ENCODE data around the gene RC3H1.
"Not testable (repeated sequence)": the region's sequence is repeated elsewhere in the genome, so short reads cannot be mapped to it uniquely, and the experiment has no call there.

RC3H1 gene

DNA sequence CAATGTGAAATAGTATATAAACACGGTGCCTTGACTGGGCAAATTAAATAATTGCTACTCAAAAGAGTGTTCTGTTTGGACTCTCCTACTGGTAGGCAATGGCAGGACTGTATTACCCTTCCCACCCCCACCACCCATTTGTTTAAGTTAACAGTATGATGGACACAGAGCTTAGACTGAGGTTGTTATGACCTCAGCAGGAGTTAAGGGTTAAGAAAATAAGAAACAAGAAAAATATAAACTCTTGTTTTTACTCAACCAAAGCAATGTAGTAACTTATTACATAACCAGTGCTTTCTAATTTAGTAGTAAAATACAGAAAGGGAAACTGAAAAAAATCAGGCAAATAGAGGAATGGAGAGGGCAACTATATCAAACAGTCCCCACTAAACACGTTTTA lies 85.1 kb downstream of the RC3H1 start:
- DNase-seq = no peak

DNA sequence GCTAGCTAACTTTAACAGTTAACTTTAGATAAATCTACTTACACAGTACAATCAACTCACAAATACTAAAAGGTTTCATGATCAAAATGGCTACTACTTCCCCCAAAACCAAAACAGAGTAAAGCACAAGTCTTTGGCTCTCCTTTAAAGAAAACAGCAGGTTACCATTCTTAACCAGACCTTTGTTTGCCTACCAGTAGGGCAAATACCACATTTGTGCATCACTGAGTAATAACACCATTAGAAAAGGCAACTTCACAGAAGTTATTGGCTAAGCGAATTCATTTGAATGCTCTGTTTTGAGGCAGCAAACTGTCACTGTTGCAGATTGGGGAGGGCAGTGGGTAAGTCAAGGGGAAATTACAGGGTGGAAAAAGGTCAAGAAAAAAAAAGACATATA lies 87.7 kb downstream of the RC3H1 start:
- no peak for DNase-seq

DNA sequence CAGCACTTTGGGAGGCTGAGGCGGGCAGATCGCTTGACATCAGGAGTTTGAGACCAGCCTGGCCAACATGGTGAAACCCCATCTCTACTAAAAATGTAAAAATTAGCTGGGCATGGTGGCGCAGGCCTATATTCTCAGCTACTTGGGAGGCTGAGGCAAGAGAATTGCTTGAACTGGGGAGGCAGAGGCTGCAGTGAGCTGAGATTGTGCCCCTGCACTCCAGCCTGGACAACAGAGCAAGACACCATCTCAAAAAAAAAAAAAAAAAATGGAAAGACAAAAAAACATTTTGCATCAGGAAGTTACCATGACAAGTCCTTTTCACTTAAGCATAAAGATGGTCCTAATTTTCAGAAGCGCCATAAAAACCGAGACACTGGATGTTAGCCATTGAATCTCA lies 91.6 kb downstream of the RC3H1 start:
- not testable (repeated sequence) for DNase-seq

DNA sequence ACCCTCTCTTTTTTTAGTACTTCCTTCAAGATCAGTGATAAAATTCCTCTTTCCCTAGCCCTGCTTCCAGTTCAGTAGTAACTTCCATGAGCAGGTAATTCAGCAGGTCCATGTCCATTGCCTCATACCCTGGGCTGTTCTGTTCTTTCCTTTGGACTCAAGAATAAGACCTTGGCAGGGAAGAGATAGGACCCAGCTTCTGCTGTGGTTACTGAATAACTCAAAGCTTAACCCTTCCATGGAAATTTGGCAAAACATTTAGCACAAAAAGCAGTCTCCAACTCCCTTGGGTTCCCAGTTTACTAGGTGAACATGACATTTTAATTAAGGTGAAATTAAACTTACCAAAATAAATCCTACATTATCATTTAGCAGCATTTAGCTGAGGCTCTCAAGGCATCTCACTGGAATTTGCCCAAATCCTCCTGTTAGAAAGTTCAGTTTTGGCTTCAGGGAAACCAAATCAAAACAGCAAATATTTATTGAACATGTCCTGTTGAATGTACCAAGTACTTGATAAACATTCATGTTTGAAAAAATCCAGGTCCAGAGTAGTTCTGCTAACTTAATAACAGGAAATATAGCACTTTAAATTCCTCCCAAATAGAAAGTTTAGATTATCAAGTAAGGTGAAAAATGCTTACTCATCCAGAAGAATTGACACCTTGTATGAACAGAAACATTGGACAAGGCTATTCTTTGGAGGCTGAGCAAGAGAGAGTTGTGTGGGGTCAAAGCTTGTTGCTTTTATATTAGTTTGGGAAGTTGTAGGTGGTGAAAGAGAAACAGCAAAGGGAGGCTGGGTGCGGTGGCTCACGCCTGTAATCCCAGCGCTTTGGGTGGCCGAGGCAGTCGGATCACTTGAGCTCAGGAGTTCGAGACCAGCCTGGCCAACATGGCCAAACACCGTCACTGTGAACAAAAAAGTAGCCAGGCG lies 96.6 kb downstream of the RC3H1 start:
- DNase-seq = no peak

DNA sequence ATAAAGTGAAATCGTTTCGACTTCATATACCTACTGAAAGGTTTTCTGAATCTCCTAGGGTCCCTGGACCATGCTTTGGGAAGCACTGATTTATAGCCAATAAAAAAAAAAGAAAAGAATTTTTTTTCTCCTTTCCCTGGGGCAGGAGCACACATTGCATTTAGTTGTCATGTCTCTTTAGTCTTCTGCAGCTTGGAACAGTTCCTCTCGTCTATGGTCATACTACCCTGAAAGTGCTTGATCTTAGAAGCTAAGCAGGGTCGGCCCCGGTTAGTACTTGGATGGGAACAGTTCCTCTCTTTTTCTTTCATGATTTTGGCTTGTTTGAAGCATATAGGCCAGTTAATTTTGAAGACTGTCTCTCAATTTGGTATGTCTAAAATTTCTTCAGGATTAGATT lies 101.3 kb downstream of the RC3H1 start:
- DNase-seq = no peak

DNA sequence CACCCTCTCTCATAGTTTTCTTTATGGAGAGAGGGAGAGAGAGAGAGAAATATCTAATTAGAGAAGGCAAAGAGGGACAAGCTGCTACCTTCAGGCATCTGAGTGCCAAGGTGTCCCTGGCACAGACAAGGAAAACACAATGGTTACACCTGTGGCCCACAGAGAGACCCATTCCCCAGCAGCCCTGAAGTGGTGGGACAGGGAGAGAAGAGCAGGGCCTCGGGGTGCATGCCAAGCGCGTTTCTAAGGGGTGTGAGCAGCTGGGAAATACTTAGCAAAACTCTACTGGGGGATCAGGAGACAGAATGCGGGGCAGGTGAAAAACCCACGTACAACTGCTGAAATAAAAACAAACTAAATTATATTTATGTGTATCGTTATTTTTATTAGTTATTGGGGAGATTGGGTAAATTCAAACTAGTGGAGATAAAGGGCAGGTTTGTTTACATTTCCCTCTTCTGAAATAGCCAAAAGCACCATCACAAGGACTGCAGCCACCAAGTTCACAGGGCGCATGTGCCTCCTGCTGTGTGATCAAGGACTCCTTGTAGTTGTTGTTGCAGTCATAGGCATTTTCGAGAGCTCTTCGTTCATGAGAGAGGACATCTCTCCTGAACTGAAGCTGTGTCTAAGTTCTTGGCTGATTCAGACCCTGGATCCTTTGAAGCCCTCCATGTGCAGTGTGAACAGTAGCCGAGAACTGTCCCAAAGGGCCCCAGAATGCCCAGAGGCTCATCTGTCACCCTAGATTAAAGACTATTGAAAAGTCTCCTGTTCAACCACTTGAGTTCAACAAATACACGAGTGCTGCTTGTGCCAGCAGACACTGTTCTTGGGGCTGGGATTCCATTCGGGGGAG lies 104.3 kb downstream of the RC3H1 start:
- DNase-seq = no peak

DNA sequence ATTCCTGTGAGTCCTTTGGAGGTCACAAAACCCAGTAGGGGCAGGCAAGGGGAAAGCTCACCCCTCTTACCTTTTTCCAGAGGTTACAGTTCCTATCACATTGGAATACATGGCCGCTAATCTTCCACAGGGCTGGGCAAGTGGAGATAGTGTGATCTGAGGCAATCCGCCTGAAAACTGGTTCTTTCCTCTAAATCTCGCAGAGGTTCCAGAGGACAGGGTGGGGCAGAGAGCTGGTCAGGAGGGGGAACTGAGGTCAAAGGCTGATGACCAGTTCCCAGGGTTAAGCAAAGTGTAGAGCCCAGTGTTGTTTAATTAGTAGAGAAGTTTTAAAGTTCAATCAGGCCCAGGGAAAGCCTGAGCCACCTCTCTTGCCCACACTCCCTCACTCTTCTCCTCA lies 105.0 kb downstream of the RC3H1 start, which contains the start of gene SERPINC1:
Gene SERPINC1, minus strand, starts transcription at position 179 of the 400 bp plus-strand sequence. Its CDS starts 68 bp downstream, at position 111.
- DNase-seq = no peak

DNA sequence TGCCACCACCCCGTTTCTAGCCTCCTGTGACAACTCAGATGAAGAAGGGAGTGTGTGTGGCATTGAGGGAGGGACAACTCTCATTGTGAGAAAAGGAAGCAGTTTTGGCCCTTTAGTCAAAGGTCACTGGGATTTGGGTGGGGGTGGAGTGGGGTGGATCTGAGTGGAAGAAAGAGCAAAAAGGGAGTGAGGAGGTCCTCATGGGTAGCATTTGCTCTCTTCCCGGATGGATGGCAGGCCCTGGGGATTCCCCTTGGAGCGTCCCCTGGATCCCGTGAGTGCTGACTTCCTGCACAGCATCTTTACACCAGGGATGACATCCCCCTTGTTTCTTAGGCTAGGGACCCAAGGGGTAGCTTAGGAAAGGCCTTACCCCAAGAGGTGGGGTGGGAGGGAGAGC lies 105.5 kb downstream of the RC3H1 start:
- no peak for DNase-seq

DNA sequence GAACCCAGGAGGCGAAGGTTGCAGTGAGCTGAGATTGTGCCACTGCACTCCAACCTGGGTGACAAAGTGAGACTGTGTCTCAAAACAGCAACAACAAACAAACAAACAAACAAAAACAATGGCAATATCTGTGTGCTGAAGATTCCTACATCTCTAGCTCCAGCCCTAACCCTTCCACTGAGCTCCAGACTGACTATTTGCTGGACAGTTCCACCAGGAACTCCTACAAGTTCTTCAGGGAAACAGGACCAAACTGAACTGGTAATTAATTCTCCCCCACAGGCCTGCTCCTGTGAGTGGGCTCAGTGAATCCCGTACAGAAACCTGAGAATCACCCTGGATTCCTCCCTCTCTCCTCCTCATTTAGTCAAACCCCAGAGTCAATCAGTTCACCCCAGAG lies 106.6 kb downstream of the RC3H1 start:
- no peak for DNase-seq

DNA sequence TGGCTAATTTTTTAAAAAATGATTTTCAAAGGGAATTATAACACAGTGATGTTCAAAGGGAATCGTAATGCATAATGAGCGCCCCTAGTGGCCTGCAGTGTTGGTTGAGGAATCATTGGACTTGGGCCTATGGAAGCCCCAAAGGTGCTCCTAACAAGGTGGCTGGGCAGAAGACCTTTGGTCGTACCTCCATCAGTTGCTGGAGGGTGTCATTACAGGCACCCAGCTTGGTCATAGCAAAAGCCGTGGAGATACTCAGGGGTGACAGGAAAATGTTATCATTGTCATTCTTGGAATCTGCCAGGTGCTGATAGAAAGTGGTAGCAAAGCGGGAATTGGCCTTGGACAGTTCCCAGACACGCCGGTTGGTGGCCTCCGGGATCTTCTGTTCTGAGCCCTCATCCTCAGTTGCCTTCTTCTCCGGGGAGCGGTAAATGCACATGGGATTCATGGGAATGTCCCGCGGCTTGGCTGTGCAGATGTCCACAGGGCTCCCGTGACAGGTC lies 107.7 kb downstream of the RC3H1 start:
- peak; percentile 10 for DNase-seq

DNA sequence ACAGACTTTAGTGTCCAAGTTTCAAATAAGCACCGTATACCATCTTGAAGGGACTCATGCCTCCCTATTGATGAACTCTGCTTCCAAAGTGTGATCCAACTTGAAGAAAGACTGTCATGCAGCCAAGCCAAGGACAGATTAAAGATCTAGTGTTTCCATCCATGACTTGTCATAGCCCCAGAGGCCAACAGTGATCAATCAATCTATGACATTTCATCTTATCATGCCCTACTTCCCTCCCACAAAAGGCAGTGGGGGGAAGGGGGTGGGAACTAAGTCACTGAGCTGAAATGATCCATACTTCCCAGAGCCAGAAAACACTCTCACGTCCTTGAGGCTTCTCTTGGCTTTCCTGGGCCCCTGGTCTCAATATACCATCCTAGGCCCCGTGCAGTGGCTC lies 109.0 kb downstream of the RC3H1 start:
- DNase-seq = no peak

DNA sequence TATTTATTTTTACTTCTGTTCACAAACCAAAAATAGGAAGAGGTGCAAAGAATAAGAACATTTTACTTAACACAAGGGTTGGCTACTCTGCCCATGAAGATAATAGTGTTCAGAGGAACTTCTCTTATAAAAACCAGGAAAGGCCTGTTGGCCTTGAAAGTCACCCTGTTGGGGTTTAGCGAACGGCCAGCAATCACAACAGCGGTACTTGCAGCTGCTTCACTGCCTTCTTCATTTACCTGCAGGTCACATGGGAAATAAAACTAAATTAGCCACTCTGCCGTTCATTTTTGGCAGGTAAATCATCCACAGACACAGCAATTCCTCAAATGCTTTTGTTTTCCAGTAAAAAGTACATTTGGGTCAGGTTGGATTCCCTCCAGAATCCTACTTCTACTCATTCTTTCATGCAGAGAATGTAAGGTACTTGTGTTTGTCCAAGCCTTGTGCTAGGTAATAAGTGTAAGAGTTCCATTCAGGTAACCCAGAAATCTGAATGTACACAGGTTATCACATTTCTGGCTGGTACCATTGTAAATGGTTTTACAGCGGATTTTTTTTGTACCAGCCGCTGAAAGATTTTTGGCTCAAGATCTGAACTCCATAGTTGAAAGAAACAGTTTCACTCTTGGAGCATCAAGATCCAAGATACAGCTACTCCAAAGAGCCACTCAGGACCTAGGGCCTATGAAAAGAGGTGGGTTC lies 118.2 kb downstream of the RC3H1 start:
- no peak for DNase-seq

DNA sequence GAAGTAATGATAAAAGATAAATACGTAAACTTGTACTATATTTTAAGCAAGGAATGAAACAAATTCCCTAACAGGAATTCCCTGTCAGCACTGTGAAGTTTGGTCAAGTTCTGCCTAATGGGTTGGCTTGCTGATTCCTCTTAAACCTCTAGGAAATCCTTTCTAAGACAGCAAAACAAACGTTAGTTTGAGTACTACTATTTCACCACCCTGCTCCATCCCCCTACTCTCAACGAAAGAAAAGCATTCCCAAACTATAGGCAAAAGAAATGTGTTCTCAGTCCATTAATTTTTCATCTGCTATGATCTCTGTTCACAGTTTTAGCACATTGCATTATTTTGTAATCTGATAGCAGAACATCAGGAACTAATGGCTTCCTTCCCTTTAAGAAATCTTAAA lies 121.2 kb downstream of the RC3H1 start:
- DNase-seq = no peak

DNA sequence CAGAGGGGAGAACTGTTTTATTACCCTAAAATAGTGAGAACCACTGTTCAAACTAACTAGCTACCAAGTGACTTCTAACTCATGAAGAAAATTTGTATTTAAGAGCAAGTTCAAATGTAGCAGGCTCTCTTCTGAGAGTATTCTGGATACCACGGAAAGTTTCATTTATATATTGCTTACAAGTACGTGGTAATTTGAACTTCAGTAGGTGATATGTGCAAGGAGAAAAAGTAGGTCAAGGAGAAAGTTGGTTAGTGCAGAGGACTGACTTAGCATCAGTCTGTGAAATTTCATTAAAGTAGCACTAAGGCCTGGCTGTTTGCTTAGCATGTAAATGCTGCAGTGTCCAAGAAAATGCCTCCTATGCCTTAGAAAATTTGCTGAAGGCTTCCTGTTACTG lies 121.7 kb downstream of the RC3H1 start:
- no peak for DNase-seq

DNA sequence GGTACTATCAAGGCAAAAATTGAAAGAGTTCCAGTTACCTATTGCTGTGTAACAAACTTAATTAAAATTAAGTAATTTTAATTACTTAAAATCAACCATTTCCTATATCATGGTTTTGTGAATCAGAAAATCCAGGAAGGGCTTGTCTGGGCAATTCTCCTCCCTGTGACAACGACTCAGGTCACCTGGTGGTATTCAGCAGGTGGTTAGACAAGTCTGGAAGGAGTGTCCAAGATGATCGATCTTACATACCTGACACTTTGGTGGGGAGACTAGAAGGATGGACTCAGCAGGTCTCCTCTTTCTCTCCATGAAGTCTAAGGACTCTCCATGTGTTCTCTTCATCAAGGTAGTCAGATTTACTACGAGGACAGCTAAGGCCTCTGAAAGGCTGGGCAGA lies 128.0 kb downstream of the RC3H1 start:
- no peak for DNase-seq

DNA sequence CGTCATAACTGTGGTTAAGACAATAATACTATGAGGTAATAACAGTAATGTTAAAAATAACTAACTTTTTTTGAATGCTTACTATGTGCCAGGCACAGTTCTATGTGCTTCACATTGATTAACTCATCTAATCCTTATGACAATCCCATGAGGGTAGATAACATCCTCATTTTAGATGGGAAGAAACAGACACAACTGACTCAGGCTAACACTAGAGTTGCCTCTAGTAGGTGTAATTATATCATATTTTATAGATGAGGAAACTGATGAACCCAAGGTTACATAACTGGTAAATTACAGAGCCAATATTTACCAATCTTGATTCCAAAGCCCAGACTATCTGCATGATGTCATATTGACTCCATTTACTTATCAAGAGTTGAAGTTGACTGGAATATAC lies 128.5 kb downstream of the RC3H1 start:
- DNase-seq = no peak

DNA sequence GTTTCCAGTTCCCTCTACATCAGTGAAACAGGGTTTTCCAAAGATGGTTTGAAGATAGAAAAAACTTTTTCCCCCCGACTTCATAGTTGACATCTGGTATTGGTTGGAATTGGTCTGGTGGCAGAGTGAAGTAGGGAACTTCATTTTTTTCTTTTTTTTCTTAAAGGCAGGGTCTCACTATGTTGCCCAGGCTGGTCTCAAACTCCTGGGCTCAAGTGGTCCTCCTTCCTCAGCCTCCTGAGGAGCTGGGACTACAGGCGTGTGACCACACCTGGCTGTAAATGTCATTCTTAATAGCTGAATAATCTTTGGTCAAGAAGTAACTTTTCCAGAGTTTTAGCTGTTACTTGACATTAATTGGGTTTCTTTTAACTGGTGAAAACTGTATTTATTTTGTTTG lies 132.3 kb downstream of the RC3H1 start:
- DNase-seq = no peak

DNA sequence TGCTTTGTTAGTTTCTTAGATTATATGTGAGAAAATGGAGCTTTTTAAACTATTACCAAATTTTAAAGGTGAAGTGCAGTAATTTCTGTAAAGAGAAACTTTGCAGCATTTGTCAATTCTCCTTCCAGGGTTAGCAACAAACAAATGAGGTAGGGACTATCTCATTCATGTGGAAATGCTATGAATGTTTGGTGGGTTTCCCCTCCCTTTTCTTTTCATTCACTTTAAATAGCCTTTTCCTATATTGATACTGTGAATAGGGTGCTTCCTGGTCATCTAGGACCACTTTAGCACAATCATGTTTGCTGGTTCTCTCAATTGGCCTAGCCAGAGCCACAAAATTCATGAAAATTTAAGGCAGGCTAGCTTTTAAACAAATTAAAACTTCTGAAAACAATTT lies 133.4 kb downstream of the RC3H1 start:
- no peak for DNase-seq

DNA sequence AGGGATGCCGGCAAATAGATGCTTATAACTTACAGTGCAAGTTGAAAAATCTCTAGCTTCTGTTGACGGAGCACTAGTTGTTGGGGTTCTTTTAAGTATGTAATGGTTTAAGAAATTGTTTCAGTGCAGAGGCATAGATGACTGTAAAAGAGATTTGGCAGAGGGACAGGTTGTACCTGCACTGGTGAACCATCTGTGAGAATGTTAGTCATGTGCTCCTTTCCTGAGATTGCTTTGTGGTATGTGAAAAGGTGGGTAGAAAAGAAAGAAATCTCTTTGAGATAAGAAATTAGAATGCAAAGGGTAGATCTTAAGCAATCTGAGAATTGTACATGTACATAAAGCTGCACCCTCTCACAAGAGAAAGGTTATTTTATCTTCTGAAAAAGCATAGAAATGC lies 134.5 kb downstream of the RC3H1 start:
- no peak for DNase-seq

DNA sequence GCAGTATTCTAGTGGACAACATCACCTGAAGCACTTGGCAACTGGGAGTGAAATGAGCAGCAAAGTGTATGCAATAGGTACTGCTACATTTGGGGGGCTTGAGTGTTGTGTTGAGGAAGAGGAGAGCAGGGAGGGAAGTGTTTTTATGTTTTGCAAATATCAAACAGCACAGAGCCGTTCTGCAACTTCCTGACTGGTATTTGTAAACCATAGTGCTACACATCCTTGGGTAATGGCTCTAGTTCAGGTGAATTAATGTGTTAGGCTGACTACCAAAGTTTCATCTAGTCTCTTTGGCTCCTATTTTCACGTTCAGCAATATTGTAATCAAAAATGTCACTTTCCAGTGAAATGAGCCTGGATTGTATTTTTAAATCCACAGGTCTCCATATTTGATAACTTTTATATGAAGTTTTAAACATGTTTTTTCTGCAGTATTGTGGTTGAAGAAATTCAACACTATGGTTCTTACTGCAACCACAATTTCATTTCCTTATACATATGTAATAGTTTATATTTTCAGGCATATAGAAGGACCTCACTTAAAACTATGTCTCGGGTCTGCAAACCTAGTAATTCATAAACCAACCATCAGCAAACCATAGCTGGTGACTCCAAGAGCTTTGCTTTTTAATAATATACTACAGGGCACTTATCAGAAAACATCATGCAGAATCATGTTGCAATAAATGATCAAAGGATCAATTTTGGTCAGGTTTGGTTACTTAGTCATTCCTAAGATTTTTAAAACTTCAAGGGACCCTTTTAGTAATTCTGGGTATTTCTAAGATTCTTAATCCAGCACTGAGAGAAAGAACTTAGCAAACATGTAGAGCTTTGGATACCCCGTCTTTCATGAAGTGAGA lies 135.2 kb downstream of the RC3H1 start:
- no peak for DNase-seq

DNA sequence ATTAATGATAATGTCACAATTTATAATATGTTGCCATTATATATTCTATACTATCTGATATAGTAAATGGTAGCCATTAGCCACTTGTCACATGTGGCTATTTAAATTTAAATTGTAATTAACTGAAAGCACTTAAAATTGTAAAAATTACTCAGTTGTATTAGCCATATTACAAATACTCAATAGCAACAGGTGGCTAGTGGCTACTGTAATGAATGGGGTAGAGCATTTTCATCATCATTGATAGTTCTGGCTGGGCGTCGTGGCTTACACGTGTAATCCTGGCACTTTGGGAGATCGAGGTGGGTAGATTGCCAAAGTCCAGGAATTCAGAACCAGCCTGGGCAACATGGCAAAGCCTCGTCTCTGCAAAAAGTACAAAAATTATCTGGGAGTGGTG lies 137.5 kb downstream of the RC3H1 start:
- no peak for DNase-seq

Measured in fibroblast of skin of right biceps (primary cell).